CD1c-positive myeloid dendritic cell (primary cell): ENCODE results near the gene SDK1.
"Not testable (repeated sequence)": the region's sequence is repeated elsewhere in the genome, so short reads cannot be mapped to it uniquely, and the experiment has no call there.

Experiments
- DNase-seq: peaks from one replicate; pipeline ENCODE4 v3.0.0-alpha.2; 2016; ENCODE audit errors: extremely low spot score

SDK1 gene

DNA sequence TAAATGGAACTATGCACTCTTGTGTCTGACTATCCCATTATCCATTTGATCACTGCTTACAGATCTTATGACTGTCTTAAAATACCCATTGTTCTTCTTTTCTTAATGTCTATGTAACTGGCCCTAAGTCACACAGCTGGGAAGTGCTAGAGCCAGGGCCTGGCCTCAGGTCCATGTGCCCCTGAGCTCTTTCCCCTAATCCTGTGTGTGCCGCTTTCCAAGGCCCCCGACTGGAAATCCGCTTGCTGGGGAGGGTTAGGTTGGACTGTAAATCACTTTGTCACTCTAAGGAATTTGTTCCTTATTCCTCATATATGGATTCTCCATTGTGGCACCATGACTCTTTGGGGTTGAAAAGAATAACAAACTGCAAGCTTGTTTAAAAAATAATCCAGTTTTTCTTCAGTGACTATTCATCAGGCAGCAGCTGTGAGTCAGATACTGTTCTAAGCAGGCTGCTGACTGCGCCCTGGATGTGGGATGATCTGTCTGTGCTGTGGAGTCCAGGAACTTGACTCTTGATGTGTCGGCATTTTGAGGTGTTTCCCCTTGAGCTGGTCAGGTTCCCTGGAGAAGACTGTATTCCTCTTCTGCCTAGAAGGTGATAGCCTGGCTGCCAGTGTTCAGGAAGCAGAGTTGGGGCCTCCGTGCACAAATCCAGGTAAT, 236.3 kb downstream of the SDK1 start:
- DNase-seq = no peak

DNA sequence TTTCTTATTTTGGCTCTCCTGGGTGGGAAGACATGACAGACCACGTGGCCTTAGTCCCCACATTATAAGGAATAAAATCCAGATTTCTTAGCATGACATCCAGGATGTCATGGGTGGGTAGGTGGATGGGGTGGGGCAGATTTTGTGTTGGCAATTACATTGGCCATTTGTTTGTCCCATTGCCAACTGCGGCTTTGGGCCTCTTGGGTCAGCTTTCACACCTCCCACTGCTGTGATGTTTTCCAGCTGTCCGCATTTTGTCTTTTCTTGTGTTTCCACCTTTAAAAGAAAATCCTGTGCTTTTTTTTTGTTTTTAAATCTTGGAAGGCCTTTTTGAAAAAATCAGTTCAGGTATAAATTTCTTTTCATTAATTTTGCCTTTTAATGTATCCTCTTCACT, 237.0 kb downstream of the SDK1 start:
- DNase-seq = no peak

DNA sequence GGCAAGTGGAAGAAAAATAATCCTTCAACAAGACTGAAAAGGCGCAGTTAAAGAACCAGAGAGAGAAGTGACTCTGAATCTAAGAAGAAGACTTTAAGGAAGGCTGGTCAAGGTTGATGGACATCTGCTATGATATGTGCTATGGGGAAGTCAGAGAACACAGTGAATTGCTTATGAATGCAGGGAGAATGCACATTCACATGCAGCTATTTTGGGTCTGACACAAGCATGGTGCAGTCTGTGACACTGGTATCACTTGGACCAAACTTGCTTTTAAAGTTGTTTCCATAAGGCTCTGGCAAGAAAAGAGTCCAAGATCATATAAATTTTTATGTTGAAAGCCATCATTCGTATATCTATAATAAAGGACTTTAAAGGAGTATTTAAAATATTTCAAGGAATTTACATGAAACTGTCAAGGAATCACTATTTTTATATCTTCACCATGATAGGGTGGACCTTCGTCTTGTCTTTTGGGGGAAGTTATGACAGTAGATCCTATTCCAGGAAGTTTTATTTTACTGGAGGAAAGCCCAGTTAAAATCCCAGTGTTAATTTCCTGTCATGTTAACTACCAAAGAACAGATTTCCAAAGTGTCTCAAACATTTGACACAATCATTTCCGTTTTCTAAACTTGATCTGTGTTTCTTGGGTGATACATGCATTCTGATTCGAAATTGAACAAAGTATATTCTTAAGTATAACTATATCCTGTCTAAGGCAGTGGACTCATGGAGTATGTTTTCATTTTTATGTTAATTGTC, 239.6 kb downstream of the SDK1 start:
- DNase-seq = no peak

DNA sequence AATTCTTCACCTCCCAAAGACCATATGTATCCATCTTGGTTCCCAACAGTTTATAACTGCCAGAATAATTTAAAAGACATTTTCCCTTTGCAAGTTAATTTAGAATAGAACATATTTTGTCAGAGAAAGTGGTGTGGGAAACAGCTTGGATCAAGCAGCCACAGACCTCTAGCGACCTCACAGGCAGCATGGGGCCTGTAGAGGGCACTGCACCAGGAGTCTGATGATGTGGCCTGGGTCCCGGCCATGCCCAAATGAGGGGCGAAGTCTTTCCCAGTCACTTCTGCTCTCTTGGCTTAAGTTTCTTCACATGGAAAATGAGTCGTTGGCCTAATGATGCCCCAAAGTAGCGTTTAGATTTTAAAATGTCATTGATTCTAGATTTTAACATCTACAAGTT, 243.2 kb downstream of the SDK1 start:
- no peak for DNase-seq

- no peak for DNase-seq
Measured at GRCh38 chr7:3548815-3549214, 247.8 kb downstream of the SDK1 start.

GRCh38 chr7:3549601-3550000, 248.5 kb downstream of the SDK1 start:
- no peak for DNase-seq

GRCh38 chr7:3551536-3551935, 250.5 kb downstream of the SDK1 start:
- no peak for DNase-seq

- DNase-seq = no peak
Measured at GRCh38 chr7:3552499-3552898, 251.4 kb downstream of the SDK1 start.

DNA sequence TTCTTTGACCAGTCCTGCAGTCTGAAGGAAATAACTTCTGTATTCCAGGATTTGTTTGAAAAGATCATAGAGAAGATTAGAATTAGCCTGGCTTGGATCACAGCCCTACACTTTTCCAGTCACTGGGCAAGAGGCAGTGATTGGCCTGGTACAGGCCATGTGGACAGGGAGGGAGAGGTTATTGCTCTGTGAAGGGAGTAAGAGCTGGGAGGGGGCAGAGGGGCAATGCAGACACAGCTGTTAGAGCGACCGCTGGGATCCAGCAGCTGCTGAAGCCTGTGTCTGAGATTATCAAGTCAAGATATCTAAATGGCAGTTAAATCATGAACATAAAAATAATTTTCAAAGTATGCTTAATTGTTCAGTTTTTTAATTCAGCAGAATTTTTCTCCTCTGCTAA, 257.3 kb downstream of the SDK1 start:
- DNase-seq = no peak

DNA sequence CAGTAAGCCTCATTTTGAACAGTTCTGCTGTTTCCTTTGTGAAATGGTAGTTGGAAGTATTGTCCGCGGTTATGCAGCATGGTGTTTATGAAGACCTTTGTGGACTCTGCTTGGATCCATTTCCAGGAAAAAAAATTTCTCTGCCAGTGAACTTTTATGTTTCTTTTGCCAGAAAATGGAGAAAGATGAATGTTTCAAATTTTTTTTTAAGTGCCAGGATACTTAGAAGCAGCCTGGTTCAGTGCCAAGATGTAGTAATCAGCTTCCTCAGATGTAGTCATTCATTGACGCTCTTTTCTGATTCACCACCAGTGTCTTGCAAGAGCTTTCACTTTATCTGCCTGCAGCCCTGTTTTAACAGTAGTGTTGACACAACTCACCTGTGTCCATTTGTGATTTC, 258.2 kb downstream of the SDK1 start:
- DNase-seq = no peak

- DNase-seq = no peak
Measured at GRCh38 chr7:3560495-3560894, 259.4 kb downstream of the SDK1 start.

DNA sequence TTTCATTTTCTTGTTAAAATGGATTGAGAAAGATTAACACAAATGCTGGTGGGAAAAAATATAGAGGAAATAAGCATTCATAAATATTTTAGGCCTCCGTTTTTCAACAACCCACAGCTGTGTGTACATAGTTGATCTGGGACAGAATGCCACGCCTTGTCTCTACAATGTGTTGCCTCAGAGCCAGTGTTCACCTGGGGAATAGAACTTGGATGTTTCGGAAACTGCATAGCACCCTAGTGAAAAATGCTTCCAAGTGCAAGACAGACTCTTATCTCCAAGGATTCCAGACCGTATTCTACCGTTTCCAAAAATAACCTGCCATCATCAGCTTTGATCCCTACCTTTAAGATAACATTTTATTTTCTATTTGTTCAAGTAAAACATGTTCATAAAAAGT, 260.9 kb downstream of the SDK1 start:
- DNase-seq = no peak

DNA sequence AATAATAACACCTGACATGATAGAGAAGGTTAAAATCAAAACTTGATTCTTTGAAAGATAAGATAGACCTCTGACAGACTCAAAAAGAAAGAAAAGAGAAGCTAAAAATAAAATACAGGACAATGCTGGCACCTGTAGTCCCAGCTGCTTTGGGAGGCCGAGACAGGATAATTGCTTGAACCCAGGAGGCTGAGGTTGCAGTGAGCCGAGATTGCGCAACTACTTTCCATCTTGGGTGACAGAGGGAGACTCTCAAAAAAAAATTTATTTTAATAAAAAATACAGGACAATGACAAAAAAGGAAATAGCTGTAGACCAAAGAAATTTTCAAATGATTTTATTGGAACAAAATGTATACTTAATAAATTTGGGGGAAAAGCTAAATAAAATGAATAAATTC, 263.2 kb downstream of the SDK1 start:
- DNase-seq = no peak

DNA sequence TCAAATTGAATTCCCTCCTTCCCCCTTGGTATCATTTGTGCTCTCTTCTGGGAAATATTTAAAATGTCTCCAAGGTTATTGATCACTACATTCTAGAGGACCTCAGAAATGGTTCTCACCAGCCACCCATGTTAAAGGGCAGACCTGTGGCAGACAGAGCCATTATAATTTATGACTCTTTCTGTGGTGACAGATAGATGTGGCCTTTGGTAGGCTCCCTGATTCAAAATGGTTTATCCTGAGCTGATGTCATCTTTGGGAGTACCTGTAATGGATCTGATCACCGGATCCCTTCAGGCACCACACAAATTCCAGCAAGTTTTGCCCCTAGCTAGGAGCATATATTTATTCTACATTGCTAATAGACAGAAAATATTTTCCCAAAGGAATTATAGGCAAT, 267.5 kb downstream of the SDK1 start:
- no peak for DNase-seq

- DNase-seq = no peak
Measured at GRCh38 chr7:3569643-3570042, 268.6 kb downstream of the SDK1 start.

GRCh38 chr7:3573151-3573550, 272.1 kb downstream of the SDK1 start:
- DNase-seq = no peak

GRCh38 chr7:3574386-3574785, 273.3 kb downstream of the SDK1 start:
- no peak for DNase-seq

DNA sequence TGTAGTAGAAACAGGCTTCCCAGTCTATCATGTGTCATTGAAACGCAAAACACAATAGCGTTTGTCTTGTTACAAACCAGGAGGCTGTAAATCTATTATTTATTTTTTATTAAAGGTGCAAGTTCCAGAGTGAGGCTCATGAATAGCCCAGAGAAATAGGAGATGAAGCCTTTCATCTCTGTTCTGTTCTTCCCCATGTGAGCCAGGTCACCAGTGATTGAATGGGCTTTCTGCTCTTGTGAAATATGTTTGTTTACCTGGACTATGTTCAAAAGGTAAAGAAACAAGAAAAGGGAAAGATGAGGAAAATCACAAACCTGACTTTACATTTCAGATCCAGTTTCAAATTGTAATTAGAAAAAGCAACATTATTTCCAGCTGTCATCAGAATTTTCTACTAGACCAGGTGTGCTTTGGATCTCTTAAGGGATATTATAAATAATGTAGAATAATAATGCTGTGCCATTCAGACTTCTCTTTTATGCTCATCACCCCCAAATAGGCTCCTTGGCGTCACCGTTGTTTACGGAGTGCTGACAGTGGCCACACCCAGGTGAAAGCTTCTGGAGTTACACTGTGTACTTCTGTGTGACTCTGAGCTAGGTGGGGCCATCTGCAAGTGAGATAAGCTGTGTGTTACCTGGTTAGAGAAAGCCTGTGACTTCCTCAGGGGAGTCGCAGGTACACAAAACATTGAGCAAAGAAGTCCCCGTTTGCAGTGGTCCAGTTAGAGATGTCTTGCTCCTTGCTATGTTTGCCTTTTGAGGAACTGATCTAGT, 274.9 kb downstream of the SDK1 start:
- no peak for DNase-seq

GRCh38 chr7:3578399-3578798, 277.3 kb downstream of the SDK1 start:
- DNase-seq = no peak

GRCh38 chr7:3579638-3580219, 278.7 kb downstream of the SDK1 start:
- no peak for DNase-seq

DNA sequence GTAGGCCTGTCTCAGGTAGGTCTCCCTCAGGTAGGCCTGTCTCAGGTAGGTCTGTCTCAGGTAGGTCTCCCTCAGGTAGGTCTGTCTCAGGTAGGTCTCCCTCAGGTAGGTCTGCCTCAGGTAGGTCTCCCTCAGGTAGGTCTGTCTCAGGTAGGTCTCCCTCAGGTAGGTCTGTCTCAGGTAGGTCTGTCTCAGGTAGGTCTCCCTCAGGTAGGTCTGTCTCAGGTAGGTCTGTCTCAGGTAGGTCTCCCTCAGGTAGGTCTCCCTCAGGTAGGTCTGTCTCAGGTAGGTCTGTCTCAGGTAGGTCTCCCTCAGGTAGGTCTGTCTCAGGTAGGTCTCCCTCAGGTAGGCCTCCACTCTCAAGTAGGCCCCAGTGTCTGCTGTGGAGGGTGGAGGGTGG, 281.1 kb downstream of the SDK1 start:
- not testable (repeated sequence) for DNase-seq

DNA sequence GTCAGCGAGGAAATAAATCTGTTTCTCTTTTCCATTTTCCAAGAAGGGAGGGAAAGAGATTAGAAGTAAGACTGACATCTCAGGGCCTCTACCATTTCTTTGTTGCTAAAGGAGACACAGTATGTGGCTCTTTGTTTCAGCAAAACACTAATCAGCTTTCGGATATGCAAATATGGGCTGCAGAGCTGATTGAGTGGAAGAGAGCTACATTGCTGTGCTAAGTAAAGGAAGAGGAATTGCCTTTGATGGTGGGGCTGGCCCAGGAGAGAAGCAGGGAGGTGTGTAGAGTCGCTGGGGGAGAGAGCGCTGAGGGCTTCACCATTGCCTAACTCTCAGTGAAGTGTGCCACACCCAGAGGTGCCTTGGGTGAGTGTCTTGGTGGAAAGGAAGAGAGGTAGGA, 284.8 kb downstream of the SDK1 start:
- no peak for DNase-seq

DNA sequence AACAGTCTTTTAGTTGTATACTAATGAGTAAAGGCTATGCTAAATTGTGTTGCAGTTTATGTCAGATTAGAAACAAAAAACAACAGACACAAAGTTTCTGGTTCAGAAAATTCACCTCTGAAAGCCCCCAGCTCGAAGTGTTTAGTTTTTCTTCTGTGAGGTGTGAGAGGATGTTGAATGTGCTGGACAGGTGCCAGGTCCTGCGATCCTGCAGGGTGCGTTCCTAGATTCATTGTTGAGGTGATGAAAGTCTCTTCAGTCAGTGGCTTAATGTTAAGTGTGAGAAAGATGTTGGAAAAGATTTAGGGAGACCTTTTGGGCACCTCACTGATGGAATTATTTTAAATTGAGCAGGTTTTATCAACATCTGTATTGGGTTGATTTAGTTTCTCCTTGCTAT, 287.3 kb downstream of the SDK1 start:
- DNase-seq = no peak
